HG03457 (cell line): Measurements from ENCODE around the gene NFKBIB.

Experiments
- ATAC-seq: cut with Tn5 transposase; IDR thresholded peaks from one replicate; pipeline ENCODE4 v1.9.1; 2021; ENCODE audit warnings: moderate number of reproducible peaks; ENCODE audit not compliant: unreplicated experiment

The NFKBIB gene

DNA sequence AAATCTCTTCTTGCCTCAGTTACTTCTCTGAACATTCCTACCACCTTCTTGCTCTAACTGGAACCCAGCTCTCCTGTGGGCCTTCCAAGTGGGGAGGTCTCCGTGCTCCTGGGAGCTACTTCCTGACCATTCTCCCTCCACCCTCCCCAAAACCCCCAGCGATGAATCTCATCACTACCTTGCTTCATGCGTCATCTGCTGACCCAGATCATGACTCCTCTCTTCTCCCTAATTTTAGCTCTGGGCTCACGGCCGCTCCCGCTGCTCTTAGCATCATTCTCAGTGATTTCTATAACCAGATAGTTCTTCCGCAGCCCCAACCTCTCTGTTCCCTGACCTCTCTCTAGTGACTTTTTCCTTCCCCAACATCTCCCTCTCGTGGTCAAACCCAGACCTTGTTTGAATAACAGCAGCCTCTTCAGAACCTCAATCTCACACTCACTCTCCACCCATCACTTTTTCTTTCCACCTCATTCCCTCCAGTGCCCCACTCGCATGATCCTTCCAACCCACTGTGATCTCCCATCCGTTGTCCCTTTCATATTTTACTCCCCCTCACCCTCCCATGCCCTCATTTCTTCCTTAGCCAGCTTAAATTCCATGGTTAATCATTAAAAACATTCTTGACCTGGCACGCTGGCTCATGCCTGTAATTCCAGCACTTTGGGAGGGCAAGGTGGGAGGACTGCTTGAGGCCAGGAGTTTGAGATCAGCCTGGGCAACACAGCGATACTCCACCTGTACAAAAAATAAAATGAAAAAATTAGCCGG lies 52.8 kb downstream of the NFKBIB start:
- no peak for ATAC-seq

DNA sequence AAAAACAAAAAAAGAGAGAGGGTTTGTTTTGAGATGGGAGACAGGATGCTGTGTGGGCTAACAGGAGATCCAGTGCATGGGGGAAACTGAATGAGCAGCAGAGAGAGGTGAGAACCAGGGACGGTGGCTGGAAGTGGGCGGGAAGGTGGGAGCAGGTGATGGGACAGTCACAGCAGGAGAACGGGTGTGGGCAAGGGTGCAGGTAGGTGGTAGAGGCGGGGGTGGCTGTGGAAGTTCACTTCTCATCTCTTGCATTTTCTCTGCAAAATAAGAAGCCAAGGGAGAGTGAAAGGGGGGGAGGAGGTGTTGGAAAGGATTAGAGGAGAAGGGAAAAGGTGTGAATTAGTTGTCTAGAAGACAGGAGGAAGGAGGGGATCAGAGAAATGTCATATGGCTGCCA lies 53.9 kb downstream of the NFKBIB start:
- ATAC-seq = no peak

DNA sequence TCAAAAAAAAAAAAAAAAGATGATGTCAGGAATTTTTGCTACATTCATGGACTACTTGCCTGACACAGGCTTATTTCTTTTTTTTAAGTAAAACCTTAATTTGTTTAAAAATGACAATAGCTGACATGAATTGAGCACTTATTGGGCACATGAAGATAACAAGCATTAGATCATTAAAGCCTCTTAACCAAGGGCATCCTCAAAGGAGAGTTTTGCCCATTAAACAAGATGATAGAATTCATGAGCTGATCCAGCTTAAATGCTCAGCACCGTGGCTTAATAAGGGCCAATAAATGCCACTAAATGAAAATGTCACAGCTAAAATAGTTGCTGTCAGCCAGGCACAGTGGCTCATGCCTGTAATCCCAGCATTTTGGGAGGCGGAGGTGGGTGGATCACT lies 56.5 kb downstream of the NFKBIB start:
- no peak for ATAC-seq

DNA sequence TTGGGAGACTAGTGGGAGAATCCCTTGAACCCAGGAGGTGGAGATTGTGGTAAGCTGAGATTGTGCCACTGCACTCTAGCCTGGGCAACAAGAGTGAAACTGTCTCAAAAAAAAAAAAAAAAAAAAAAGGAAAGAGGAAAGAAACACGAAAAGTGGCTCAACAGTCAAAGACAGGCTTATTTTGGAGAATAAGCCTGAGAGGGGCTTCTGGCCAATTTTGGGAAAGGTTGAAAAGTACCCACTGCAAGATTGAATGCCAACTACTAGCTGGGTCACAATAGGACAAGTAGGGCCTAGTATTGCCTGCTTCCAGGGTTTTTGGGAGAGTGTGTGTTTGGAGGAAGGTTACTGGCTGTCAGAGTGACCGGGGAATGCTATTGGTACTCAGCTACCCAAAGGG lies 58.5 kb downstream of the NFKBIB start:
- no peak for ATAC-seq
